Astrocyte (in vitro differentiated cells and primary cell): ENCODE data around the gene MGAT3.

Experiments
- CTCF ChIP-seq: IDR thresholded peaks from 2 replicates; pipeline ENCODE4 v1.5.1; 2011; ENCODE audit warnings: low read depth, mild to moderate bottlenecking, inconsistent platforms, low read length, moderate library complexity; ENCODE audit not compliant: insufficient read depth
- EZH2 ChIP-seq: IDR thresholded peaks from 2 replicates; pipeline ENCODE4 v1.6.1; 2012; ENCODE audit warnings: mild to moderate bottlenecking, low read length, inconsistent platforms; ENCODE audit not compliant: insufficient read depth

GRCh38 chr22:39430576-39431150 is 26.1 kb upstream of the MGAT3 start:
- TF ChIP-seq CTCF (no peak), EZH2 (no peak)
